KMS-11 (cell line): ENCODE results near the gene OSBPL9.

ENCODE experiments used
- H2AFZ ChIP-seq: fragments of 200-600 bp; sonication (generic); 2 replicates; pipeline ENCODE4 v1.6.1; 2016; ENCODE audit warnings: antibody characterized with exemption, mixed run types, low read depth
- H3K27ac ChIP-seq: fragments of 200-600 bp; sonication (generic); 2 replicates; pipeline ENCODE4 v1.6.1; 2016; ENCODE audit warnings: mild to moderate bottlenecking, mixed run types
- H3K27me3 ChIP-seq: fragments of 200-600 bp; sonication (generic); 2 replicates; pipeline ENCODE4 v1.6.1; 2017; ENCODE audit warnings: mild to moderate bottlenecking, low read depth, mixed run types, moderate library complexity; ENCODE audit not compliant: insufficient read depth
- H3K36me3 ChIP-seq: fragments of 200-600 bp; sonication (generic); 2 replicates; pipeline ENCODE4 v1.6.1; 2017; ENCODE audit warnings: mild to moderate bottlenecking, mixed run types; ENCODE audit not compliant: insufficient read depth
- H3K4me1 ChIP-seq: fragments of 200-600 bp; sonication (generic); 2 replicates; pipeline ENCODE4 v1.6.1; 2016; ENCODE audit warnings: mild to moderate bottlenecking, low read depth, mixed run types; ENCODE audit not compliant: poor library complexity, severe bottlenecking
- H3K4me2 ChIP-seq: fragments of 200-600 bp; sonication (generic); 2 replicates; pipeline ENCODE4 v1.7.0; 2016; ENCODE audit warnings: mild to moderate bottlenecking, mixed run types
- H3K4me3 ChIP-seq: fragments of 200-600 bp; sonication (generic); IDR thresholded peaks from 2 replicates; pipeline ENCODE4 v1.6.1; 2017; ENCODE audit warnings: low read depth, low read length, mixed read lengths; ENCODE audit not compliant: insufficient read depth
- H3K79me2 ChIP-seq: fragments of 200-600 bp; sonication (generic); 2 replicates; pipeline ENCODE4 v1.6.1; 2016; ENCODE audit warnings: low read depth, mixed run types; ENCODE audit not compliant: insufficient read depth
- H3K9ac ChIP-seq: fragments of 200-600 bp; sonication (generic); 2 replicates; pipeline ENCODE4 v1.6.1; 2016; ENCODE audit warnings: mild to moderate bottlenecking, mixed run types
- H4K20me1 ChIP-seq: fragments of 200-600 bp; sonication (generic); 2 replicates; pipeline ENCODE4 v1.6.1; 2016; ENCODE audit warnings: mild to moderate bottlenecking, mixed run types; ENCODE audit not compliant: insufficient read depth
- TF ChIP-seq, protein P1 (sequence below): fragments of 200-600 bp; sonication (generic); conservative IDR thresholded peaks from 2 replicates; pipeline ENCODE4 v1.6.1; 2017; ENCODE audit warnings: low read depth, mild to moderate bottlenecking, antibody characterized with exemption, low read length, moderate library complexity, mixed read lengths

OSBPL9 gene

DNA sequence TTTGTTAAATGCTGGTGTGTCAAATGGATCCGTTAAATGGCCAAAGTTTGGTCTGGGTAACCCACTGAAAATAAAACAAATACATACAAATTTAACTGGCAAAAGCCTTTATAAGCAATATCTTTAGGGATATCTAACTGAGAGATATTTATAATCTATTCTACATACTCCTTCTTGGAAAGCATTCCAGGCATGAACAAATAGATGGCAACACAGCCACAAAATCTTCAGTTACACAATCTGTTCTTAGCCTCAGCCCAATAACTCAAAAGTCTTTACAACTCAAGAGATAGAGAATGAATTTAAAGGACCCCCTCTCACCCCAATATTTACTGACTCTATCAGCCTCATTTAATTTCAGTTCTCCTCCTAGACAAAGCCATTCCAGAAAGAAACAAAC is 202.9 kb downstream of the OSBPL9 start:
- Histone ChIP-seq H3K4me2 (no peak overlapping the region), H3K27me3 (no peaks in the 10 kb centered on the region), H3K4me3 (no peak overlapping the region), H3K4me1 (no peaks in the 10 kb centered on the region), H2AFZ (no peak overlapping the region), H3K79me2 (no peaks in the 10 kb centered on the region), H3K27ac (no peak overlapping the region), H3K36me3 (peaks cover 28% of the 10 kb centered on the region; the same call in 1 of the 2 replicates), H4K20me1 (no peaks in the 10 kb centered on the region), H3K9ac (no peak overlapping the region)
- TF ChIP-seq, protein P1, sequence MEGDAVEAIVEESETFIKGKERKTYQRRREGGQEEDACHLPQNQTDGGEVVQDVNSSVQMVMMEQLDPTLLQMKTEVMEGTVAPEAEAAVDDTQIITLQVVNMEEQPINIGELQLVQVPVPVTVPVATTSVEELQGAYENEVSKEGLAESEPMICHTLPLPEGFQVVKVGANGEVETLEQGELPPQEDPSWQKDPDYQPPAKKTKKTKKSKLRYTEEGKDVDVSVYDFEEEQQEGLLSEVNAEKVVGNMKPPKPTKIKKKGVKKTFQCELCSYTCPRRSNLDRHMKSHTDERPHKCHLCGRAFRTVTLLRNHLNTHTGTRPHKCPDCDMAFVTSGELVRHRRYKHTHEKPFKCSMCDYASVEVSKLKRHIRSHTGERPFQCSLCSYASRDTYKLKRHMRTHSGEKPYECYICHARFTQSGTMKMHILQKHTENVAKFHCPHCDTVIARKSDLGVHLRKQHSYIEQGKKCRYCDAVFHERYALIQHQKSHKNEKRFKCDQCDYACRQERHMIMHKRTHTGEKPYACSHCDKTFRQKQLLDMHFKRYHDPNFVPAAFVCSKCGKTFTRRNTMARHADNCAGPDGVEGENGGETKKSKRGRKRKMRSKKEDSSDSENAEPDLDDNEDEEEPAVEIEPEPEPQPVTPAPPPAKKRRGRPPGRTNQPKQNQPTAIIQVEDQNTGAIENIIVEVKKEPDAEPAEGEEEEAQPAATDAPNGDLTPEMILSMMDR: no peak

DNA sequence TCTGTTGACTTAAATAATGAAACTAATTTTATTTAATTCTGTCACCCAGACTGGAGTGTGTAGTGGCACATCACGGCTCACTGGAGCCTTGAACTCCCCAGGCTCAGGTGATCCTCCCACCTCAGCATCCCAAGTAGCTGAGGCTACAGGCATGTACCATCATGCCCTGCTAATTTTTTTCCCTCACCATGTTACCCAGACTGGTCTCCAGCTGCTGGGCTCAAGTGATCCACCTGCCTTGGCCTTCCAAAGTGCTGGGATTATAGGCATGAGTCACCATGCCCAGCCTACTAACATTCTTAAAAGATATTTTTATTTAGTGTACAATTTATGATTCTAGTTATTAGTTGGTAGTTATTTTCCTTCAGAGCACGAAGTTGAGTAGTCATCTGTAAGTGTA is 212.2 kb downstream of the OSBPL9 start:
- H4K20me1 ChIP-seq: no peaks in the 10 kb centered on the region
- H3K79me2 ChIP-seq: no peaks in the 10 kb centered on the region
- H2AFZ ChIP-seq: no peak overlapping the region
- no peaks in the 10 kb centered on the region for H3K4me1 ChIP-seq
- no peak overlapping the region for H3K27ac ChIP-seq
- no peak overlapping the region for H3K4me3 ChIP-seq
- H3K36me3 ChIP-seq: peaks cover 6% of the 10 kb centered on the region; the same call in 1 of the 2 replicates
- H3K9ac ChIP-seq: no peak overlapping the region
- no peaks in the 10 kb centered on the region for H3K27me3 ChIP-seq
- H3K4me2 ChIP-seq: no peak overlapping the region
- TF ChIP-seq, protein P1: no peak

DNA sequence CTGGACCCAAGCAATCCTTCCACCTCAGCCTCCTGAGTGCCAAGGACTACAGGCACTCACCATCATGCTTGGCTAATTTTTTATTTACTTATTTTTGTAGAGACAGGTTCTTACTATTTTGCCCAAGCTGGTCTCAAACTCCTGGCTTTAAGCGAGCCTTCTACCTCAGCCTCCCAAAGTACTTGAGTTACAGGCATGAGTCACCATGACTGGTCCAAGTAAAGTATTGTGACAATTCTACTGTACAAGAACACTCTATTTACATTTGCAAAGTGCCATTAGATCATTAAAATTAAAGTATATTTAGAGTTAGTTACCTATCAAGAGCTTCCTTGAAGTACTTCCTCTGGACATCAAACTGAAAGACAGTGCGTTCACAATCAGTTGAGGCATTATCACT is 216.8 kb downstream of the OSBPL9 start:
- peaks cover 5% of the 10 kb centered on the region for H3K4me1 ChIP-seq
- no peaks in the 10 kb centered on the region for H4K20me1 ChIP-seq
- H3K27ac ChIP-seq: no peak overlapping the region
- no peaks in the 10 kb centered on the region for H3K27me3 ChIP-seq
- H3K36me3 ChIP-seq: 0 out of 2 replicates have a peak, but pooled peaks cover 3% of the 10 kb centered on the region
- no peak overlapping the region for H3K4me2 ChIP-seq
- no peaks in the 10 kb centered on the region for H3K79me2 ChIP-seq
- H3K4me3 ChIP-seq: no peak overlapping the region
- H2AFZ ChIP-seq: no peak overlapping the region
- TF ChIP-seq, protein P1: no peak
- H3K9ac ChIP-seq: no peak overlapping the region

DNA sequence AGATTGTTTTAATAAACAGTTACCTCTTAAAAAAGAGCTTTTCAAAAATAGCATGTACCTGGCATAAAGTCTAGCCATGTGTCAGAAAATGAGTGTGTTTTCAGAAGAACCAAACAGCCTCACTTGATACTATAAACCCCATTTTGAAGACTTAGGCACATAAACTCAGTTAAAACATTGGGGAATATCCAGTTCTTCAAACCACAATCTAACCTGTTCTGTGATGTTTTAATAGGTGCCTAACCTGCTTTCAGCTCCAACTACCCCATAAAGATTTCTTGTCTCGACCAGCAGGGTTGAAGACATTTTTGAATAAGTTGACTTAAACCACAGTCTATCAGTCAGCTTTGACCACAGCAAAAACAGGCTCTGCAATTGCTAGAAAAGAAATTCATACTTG is 220.4 kb downstream of the OSBPL9 start:
- Histone ChIP-seq H3K4me3 (no peak overlapping the region), H3K36me3 (no peaks in the 10 kb centered on the region), H3K9ac (no peak overlapping the region), H2AFZ (no peak overlapping the region), H3K4me2 (no peak overlapping the region), H3K27me3 (no peaks in the 10 kb centered on the region), H3K4me1 (peaks cover 34% of the 10 kb centered on the region), H3K79me2 (peaks cover 9% of the 10 kb centered on the region; the same call in 1 of the 2 replicates), H4K20me1 (no peaks in the 10 kb centered on the region), H3K27ac (no peak overlapping the region)
- TF ChIP-seq, protein P1: no peak
